ENCODE data around the gene ZNF579.

ZNF579 gene, protein sequence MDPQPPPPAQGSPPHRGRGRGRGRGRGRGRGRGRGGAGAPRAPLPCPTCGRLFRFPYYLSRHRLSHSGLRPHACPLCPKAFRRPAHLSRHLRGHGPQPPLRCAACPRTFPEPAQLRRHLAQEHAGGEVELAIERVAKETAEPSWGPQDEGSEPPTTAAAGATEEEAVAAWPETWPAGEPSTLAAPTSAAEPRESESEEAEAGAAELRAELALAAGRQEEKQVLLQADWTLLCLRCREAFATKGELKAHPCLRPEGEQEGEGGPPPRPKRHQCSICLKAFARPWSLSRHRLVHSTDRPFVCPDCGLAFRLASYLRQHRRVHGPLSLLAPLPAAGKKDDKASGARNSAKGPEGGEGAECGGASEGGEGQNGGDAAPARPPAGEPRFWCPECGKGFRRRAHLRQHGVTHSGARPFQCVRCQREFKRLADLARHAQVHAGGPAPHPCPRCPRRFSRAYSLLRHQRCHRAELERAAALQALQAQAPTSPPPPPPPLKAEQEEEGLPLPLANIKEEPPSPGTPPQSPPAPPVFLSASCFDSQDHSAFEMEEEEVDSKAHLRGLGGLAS

GRCh38 chr19:55580628-55581144, at the start of gene ZNF579:
ZNF579 (minus strand) TSS chr19:55580848; CDS start chr19:55579639, 1,209 bp downstream.
- peak; percentile 89 for DNase-seq (ENCODE audit: low read depth)
- TF ChIP-seq, protein P1, sequence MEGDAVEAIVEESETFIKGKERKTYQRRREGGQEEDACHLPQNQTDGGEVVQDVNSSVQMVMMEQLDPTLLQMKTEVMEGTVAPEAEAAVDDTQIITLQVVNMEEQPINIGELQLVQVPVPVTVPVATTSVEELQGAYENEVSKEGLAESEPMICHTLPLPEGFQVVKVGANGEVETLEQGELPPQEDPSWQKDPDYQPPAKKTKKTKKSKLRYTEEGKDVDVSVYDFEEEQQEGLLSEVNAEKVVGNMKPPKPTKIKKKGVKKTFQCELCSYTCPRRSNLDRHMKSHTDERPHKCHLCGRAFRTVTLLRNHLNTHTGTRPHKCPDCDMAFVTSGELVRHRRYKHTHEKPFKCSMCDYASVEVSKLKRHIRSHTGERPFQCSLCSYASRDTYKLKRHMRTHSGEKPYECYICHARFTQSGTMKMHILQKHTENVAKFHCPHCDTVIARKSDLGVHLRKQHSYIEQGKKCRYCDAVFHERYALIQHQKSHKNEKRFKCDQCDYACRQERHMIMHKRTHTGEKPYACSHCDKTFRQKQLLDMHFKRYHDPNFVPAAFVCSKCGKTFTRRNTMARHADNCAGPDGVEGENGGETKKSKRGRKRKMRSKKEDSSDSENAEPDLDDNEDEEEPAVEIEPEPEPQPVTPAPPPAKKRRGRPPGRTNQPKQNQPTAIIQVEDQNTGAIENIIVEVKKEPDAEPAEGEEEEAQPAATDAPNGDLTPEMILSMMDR (conservative IDR thresholded peaks at IDR 0.05; ENCODE audit: control insufficient read depth, insufficient read depth, low read depth, low read length), result no peak

DNA sequence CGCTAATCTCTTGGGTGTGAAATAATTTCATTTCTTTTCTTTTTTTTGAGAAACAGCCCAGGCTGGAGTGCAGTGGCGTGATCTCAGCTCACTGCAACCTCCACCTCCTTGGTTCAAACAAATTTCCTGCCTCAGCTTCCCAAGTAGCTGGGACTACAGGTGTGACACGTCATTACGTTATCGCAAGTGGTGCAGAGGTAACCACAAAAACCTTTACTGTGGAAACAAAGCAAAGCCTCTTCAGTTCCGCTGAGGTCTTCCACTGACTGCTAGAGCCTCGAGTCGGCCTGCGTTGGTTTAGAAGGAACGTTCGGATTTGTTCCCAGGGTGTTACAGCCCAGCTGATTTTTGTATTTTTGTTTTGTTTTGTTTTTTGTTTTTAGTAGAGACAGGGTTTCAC, 45.7 kb upstream of the ZNF579 start:
- no peak for DNase-seq (ENCODE audit: low read depth)
- TF ChIP-seq, protein P1 (conservative IDR thresholded peaks at IDR 0.05; ENCODE audit: control insufficient read depth, insufficient read depth, low read depth, low read length), result no peak
- H3K4me3 ChIP-seq (ENCODE audit: control insufficient read depth, low read depth, low read length), result no peak overlapping the region

More at GRCh38 chr19:55580628-55581144, at the start of gene ZNF579:
- peak within 1 kb of the TSS; percentile 86 for H3K4me3 ChIP-seq (ENCODE audit: control insufficient read depth, low read depth, low read length)

- peak overlapping the region; percentile 72 for H3K4me3 ChIP-seq (ENCODE audit: control insufficient read depth, low read depth, low read length)
- TF ChIP-seq, protein P1 (conservative IDR thresholded peaks at IDR 0.05; ENCODE audit: control insufficient read depth, insufficient read depth, low read depth, low read length), result no peak
- no peak for DNase-seq (ENCODE audit: low read depth)
These were observed 44.3 kb upstream of the ZNF579 start for GRCh38 chr19:55625004-55625326.

DNA sequence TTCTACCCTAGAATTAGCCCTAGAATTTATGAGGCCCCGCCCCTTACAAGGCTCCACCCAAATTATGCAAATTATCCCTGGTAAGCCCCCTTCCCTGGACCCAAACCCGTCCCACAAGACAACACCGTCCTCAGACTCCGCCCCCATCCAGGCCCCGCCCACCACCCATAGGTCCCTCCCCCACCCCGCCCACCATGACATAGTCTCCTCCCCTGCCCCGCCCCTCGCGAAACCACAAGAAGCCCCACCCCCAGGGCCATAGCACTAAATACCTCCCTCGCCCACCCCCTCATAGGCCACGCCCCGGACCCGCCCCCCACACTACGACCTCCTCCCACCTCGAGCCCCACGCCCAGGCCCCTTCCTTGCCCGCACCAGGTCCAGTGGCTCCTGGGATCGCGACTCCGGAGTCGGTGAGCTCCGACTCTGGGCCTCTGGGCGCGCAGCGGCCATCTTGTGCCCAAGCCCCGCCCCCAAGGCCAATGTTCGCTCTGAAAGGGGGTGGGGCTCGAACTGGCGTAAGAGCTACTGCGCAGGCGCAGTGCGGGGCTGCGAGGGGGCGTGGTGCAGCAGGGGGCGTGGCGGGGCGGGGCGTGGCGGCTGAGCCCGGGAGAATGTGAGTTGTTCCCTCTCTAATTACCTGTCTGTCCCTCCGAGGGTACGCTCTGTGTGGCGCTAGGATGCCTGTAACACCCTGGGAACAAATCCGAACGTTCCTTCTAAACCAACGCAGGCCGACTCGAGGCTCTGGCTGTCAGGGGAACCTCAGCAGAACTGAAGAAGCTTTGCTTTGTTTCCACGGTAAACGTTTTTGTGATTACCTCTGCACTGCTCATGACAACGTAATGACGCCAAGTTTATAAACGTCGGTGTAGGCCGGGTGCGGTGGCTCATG, 43.7 kb upstream of the ZNF579 start, which contains the start of gene ZNF784:
Gene ZNF784 (minus strand): TSS at position 458 of the 895 bp plus-strand sequence. CDS start 5 bp downstream, at position 453.
- TF ChIP-seq, protein P1 (conservative IDR thresholded peaks at IDR 0.05; ENCODE audit: control insufficient read depth, insufficient read depth, low read depth, low read length), result no peak
- peak; percentile 86 for DNase-seq (ENCODE audit: low read depth)
- peak within 1 kb of the TSS; percentile 72 for H3K4me3 ChIP-seq (ENCODE audit: control insufficient read depth, low read depth, low read length)

DNA sequence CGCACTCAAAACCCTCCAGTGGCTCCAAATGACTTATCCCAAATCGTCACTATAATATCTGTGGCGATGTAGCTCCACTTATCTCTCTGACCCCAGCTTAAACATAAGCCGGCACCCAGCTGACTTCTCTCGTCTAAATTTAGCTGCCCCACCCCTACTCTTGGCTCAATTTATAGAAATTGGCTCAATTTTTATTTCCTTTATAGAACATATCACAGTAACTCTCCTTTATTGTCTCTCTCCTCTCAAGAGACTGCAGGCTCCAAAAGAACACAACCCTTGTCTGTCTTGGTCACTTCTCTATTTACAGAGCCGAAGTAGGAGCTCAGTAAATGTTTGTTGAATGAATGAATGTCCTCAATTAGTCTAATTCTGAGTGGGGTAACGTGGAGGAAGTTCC, 42.9 kb upstream of the ZNF579 start:
- DNase-seq (ENCODE audit: low read depth), result no peak
- TF ChIP-seq, protein P1 (conservative IDR thresholded peaks at IDR 0.05; ENCODE audit: control insufficient read depth, insufficient read depth, low read depth, low read length), result no peak
- H3K4me3 ChIP-seq (ENCODE audit: control insufficient read depth, low read depth, low read length), result no peak overlapping the region

GRCh38 chr19:55623130-55623529, 42.5 kb upstream of the ZNF579 start:
- TF ChIP-seq, protein P1 (conservative IDR thresholded peaks at IDR 0.05; ENCODE audit: control insufficient read depth, insufficient read depth, low read depth, low read length), result no peak
- H3K4me3 ChIP-seq (ENCODE audit: control insufficient read depth, low read depth, low read length), result no peak overlapping the region
- DNase-seq (ENCODE audit: low read depth), result no peak

All from fibroblast of mammary gland (primary cell).